Right lobe of liver (tissue), 4 donors: ENCODE measurements around the gene DMKN.

Experiments
- POLR2A ChIP-seq: fragments of 450-650 bp; IDR thresholded peaks from one replicate; pipeline ENCODE4 v1.6.1; 2017; ENCODE audit warnings: antibody characterized with exemption, mild to moderate bottlenecking
- TF ChIP-seq, protein P1 (sequence below), 4 donors: fragments of 200-600 bp in 3 of 4; fragments of 450-650 bp in 1 of 4; IDR thresholded peaks; one replicate each; pipeline versions ENCODE4 v1.5.1 to v1.8.0; 2016 to 2022; ENCODE audit warnings: antibody characterized with exemption in 4 of 4, mild to moderate bottlenecking in 2 of 4
- donor health status: DM: no; HTN: no; CAD: no.
- donor health status: DM: no; HTN: no; CAD: no.
- donor health status: DM: no; HTN: yes; CAD: no.

DNA sequence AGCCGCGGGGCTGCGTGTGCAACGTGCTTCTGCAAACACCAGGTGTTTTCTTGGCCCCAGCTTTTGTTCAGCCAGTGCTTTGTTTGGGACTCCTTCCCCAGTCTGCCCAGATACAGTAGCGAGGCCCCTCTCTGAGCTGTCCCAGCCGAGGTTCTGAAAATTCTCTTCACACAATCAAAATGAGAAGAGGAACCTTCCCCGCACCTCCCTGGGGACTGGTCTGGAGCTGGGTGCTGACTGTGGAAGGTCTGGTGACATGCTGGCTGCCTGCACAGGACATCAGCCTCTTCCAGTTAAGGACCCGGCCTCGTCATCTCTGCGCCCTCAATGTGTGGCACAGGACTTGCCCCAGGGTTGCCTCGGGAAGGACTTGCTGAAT, 45.8 kb upstream of the DMKN start:
- TF ChIP-seq POLR2A = no peak
- TF ChIP-seq, protein P1, sequence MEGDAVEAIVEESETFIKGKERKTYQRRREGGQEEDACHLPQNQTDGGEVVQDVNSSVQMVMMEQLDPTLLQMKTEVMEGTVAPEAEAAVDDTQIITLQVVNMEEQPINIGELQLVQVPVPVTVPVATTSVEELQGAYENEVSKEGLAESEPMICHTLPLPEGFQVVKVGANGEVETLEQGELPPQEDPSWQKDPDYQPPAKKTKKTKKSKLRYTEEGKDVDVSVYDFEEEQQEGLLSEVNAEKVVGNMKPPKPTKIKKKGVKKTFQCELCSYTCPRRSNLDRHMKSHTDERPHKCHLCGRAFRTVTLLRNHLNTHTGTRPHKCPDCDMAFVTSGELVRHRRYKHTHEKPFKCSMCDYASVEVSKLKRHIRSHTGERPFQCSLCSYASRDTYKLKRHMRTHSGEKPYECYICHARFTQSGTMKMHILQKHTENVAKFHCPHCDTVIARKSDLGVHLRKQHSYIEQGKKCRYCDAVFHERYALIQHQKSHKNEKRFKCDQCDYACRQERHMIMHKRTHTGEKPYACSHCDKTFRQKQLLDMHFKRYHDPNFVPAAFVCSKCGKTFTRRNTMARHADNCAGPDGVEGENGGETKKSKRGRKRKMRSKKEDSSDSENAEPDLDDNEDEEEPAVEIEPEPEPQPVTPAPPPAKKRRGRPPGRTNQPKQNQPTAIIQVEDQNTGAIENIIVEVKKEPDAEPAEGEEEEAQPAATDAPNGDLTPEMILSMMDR (IDR thresholded peaks at IDR 0.05) = no peak
